Stimulated activated CD8-positive, alpha-beta memory T cell treated with anti-CD3 and anti-CD28 coated beads, Interleukin-15, amount 100 ng/mL, for 4 hours (primary cell): Measurements from ENCODE around the gene FASTKD1.

Experiments used
- DNase-seq, 2 donors: peaks; one replicate each; pipeline ENCODE4 v3.0.0-alpha.2; 2020; ENCODE audit warnings: low read depth in 2 of 2

FASTKD1 gene

GRCh38 chr2:169507698-169508097 is 66.0 kb downstream of the FASTKD1 start:
- DNase-seq = no peak

- no peak for DNase-seq
Observed at GRCh38 chr2:169504651-169505050, 69.0 kb downstream of the FASTKD1 start.

- DNase-seq = no peak
Observed at GRCh38 chr2:169495310-169495928, 78.2 kb downstream of the FASTKD1 start.

- no peak for DNase-seq
Observed at GRCh38 chr2:169493360-169493759, 80.3 kb downstream of the FASTKD1 start.

GRCh38 chr2:169491378-169491777 is 82.3 kb downstream of the FASTKD1 start:
- DNase-seq = no peak

GRCh38 chr2:169490834-169491233 is 82.8 kb downstream of the FASTKD1 start:
- DNase-seq = no peak

- DNase-seq = no peak
Observed at GRCh38 chr2:169486487-169486886, 87.2 kb downstream of the FASTKD1 start.

- DNase-seq = no peak
Observed at GRCh38 chr2:169485650-169486138, 88.0 kb downstream of the FASTKD1 start.

GRCh38 chr2:169480079-169480465 is 93.6 kb downstream of the FASTKD1 start:
- DNase-seq = no peak
